ENCODE results near the gene SEMA4B.

- TF ChIP-seq TAF1 (IDR thresholded peaks at IDR 0.05; ENCODE audit: low read depth), result no peak
- TF ChIP-seq USF1 (IDR thresholded peaks at IDR 0.05), result no peak
- TF ChIP-seq CREB1 (IDR thresholded peaks at IDR 0.05; ENCODE audit: low read depth), result no peak
- TF ChIP-seq EP300 (IDR thresholded peaks at IDR 0.05; ENCODE audit: borderline replicate concordance), result no peak
- no peak for TF ChIP-seq TEAD4 (IDR thresholded peaks at IDR 0.05)
- TF ChIP-seq ZBTB7A (IDR thresholded peaks at IDR 0.05; ENCODE audit: low read depth), result no peak
- no peak for TF ChIP-seq EGR1 (IDR thresholded peaks at IDR 0.05)
These were observed 24.1 kb upstream of the SEMA4B start for GRCh38 chr15:90177012-90177411.
